K562 (cell line): ENCODE results near the gene ZNF407. TPM values are rescaled to one million over a fixed set of nuclear protein-coding genes. Genes with fewer than 3 reads are reported as not detected.

Source experiments
- ATAC-seq: fragments of 200-7000 bp; cut with Tn5 transposase; 3 replicates; pipeline ENCODE4 v1.9.1; 2020; ENCODE audit warnings: moderate library complexity
- BruUV-seq: library from RNA; stranded (reverse); fragments of 400-500 nt; replicated peaks from 2 replicates; lab custom pipeline; 2021; lab: Mats Ljungman, UMichigan
- CTCF ChIA-PET: fragments of 300-600 bp; formaldehyde crosslinking; extraction: SDS; loops from one replicate; lab custom pipeline; 2021; ENCODE audit warnings: low intra/inter-chr PET ratio; lab: Yijun Ruan, JAX
- POLR2A ChIA-PET: fragments of 300-600, 350-650 bp; sonication (Branson Sonifier 250); formaldehyde crosslinking; extraction: SDS; loops from one replicate; lab custom pipeline; 2021; ENCODE audit warnings: antibody characterized with exemption, inconsistent platforms; lab: Yijun Ruan, JAX
- DNase-seq, 4 experiments: peaks; one replicate each; pipeline versions ENCODE4 v3.0.0 to v3.0.0-alpha.2; 2011 to 2018; ENCODE audit warnings: low spot score in 3 of 4, mixed read lengths in 3 of 4; ENCODE audit errors: extremely low read depth in 1 of 4
- FAIRE-seq: peaks from 2 replicates; lab custom pipeline; 2011; peaks lifted over from hg19 to GRCh38; lab: Jason Lieb, UNC
- H2AFZ ChIP-seq: 2 replicates; pipeline ENCODE4 v1.6.0; 2011; ENCODE audit warnings: low read depth, low read length, control low read depth, inconsistent platforms
- H3K27ac ChIP-seq: fragments of 200-600 bp; 3 replicates; pipeline ENCODE4 v1.8.0; 2011; ENCODE audit warnings: low read depth, mild to moderate bottlenecking, control low read depth, inconsistent platforms, low read length, moderate library complexity, mixed read lengths; ENCODE audit errors: extremely low read depth
- H3K27me3 ChIP-seq, 2 experiments: fragments of 300-600 bp in 1 of 2; 2 replicates in 1 of 2; 3 replicates in 1 of 2; pipeline versions ENCODE4 v1.6.0 to v1.8.0; 2011; ENCODE audit warnings: inconsistent platforms in 2 of 2, low read length in 2 of 2, mild to moderate bottlenecking in 1 of 2, mixed read lengths in 1 of 2, moderate library complexity in 1 of 2; ENCODE audit not compliant: control insufficient read depth in 2 of 2, insufficient read depth in 2 of 2
- H3K36me3 ChIP-seq: fragments of 300-600 bp; 3 replicates; pipeline ENCODE4 v1.8.0; 2011; ENCODE audit warnings: mild to moderate bottlenecking, low read length, inconsistent platforms; ENCODE audit not compliant: control insufficient read depth, insufficient read depth
- H3K4me1 ChIP-seq, 2 experiments: fragments of 200-600 bp in 1 of 2; replicated peaks in 1 of 2; 2 replicates in 1 of 2; 3 replicates in 1 of 2; pipeline versions ENCODE4 v1.5.1 to v1.8.0; 2011; ENCODE audit warnings: inconsistent platforms in 2 of 2, low read length in 2 of 2, mild to moderate bottlenecking in 1 of 2, mixed read lengths in 1 of 2, moderate library complexity in 1 of 2; ENCODE audit not compliant: control insufficient read depth in 2 of 2, insufficient read depth in 2 of 2
- H3K4me2 ChIP-seq: 2 replicates; pipeline ENCODE4 v1.6.1; 2011; ENCODE audit warnings: low read length, control low read depth, inconsistent platforms, mixed read lengths; ENCODE audit not compliant: insufficient read depth
- H3K4me3 ChIP-seq: fragments of 200-600 bp; sonication (generic), shearing (Covaris generic); 2 replicates; pipeline ENCODE4 v1.5.1; 2016; ENCODE audit warnings: control low read depth, inconsistent platforms
- H3K79me2 ChIP-seq: fragments of 200-600 bp; 3 replicates; pipeline ENCODE4 v1.8.0; 2011; ENCODE audit warnings: low read length, inconsistent platforms; ENCODE audit not compliant: control insufficient read depth, insufficient read depth
- H3K9ac ChIP-seq, 2 experiments: 2 replicates each; pipeline versions ENCODE4 v1.6.0 to v1.6.1; 2011; ENCODE audit warnings: low read depth in 2 of 2, low read length in 2 of 2, control low read depth in 1 of 2, inconsistent platforms in 1 of 2, mild to moderate bottlenecking in 1 of 2, mixed read lengths in 1 of 2; ENCODE audit not compliant: insufficient read depth in 1 of 2
- H3K9me1 ChIP-seq: one replicate; pipeline ENCODE4 v1.6.0; 2011; ENCODE audit warnings: inconsistent platforms, mild to moderate bottlenecking, low read length, moderate library complexity; ENCODE audit not compliant: control insufficient read depth, insufficient read depth
- H3K9me3 ChIP-seq: replicated peaks from 2 replicates; pipeline ENCODE4 v1.5.1; 2011; ENCODE audit warnings: low read depth, low read length, inconsistent platforms; ENCODE audit not compliant: control insufficient read depth, insufficient read depth
- H4K20me1 ChIP-seq: replicated peaks from 2 replicates; pipeline ENCODE4 v1.6.1; 2011; ENCODE audit warnings: low read length, inconsistent platforms, mixed read lengths; ENCODE audit not compliant: control insufficient read depth, insufficient read depth
- BRCA1 ChIP-seq, 2 experiments: fragments of 450-650 bp in 1 of 2; sonication (generic) in 1 of 2; formaldehyde crosslinking in 1 of 2; IDR thresholded peaks; 2 replicates each; pipeline versions ENCODE4 v1.5.0 to v1.6.1; 2017 to 2020; ENCODE audit warnings: mild to moderate bottlenecking in 1 of 2, missing genetic modification reagents in 1 of 2
- CCNT2 ChIP-seq: IDR thresholded peaks from 2 replicates; pipeline ENCODE4 v1.6.1; 2011; ENCODE audit warnings: borderline replicate concordance, low read depth, mild to moderate bottlenecking, moderate library complexity, mixed read lengths, low read length; ENCODE audit not compliant: insufficient read length; ENCODE audit errors: extremely low read depth
- NELFE ChIP-seq: IDR thresholded peaks from 2 replicates; pipeline ENCODE4 v1.6.1; 2011; ENCODE audit warnings: mild to moderate bottlenecking; ENCODE audit not compliant: insufficient read depth, insufficient read length
- NUFIP1 ChIP-seq: fragments of 450-650 bp; IDR thresholded peaks from 2 replicates; pipeline ENCODE4 v1.6.1; 2018; ENCODE audit not compliant: partially characterized antibody
- OTX1 ChIP-seq: fragments of 450-650 bp; formaldehyde crosslinking; IDR thresholded peaks from 2 replicates; pipeline ENCODE4 v1.4.0; 2022; ENCODE audit warnings: mild to moderate bottlenecking
- RFX1 ChIP-seq: fragments of 450-650 bp; IDR thresholded peaks from 2 replicates; pipeline ENCODE4 v1.6.1; 2016; ENCODE audit warnings: mild to moderate bottlenecking, moderate library complexity
- U2AF2 ChIP-seq: fragments of 200-400 bp; formaldehyde crosslinking; optimal IDR thresholded peaks from 2 replicates; pipeline ENCODE3; 2017; ENCODE audit warnings: low read depth, mild to moderate bottlenecking, low read length
- ZNF253 ChIP-seq: fragments of 250-450 bp; sonication (Bioruptor Pico); conservative IDR thresholded peaks from 2 replicates; pipeline ENCODE4 v1.6.1; 2021; ENCODE audit warnings: mild to moderate bottlenecking
- WGBS: fragments of 100-300 bp; shearing (Covaris generic); methylation state at CpG from one replicate; pipeline ENCODE4 v1.1.6; 2016; ENCODE audit warnings: low coverage, mixed read lengths; ENCODE audit not compliant: insufficient coverage; ENCODE audit errors: missing lambda C conversion rate; 5-methylcytosine and 5-hydroxymethylcytosine counted together
- in situ Hi-C: fragments of 300-500 bp; cut with MboI; formaldehyde crosslinking; loops from 4 replicates; pipeline ENCODE4 v1.15.0; 2018; ENCODE audit warnings: inconsistent platforms, mixed read lengths
- intact Hi-C: fragments of 100-400 bp; cut with micrococcal nuclease; formaldehyde crosslinking; loops from 2 replicates; pipeline ENCODE4 v1.14.2; 2022
- polyA plus RNA-seq, 8 experiments: library from polyadenylated mRNA; depleted of rRNA in 4 of 8; stranded (reverse) in 5 of 8; unstranded in 3 of 8; fragments of >200 nt; fragmentation: Nextera tagmentation in 2 of 8; fragmentation: Illumina TruSeq in 1 of 8; extraction: Ambion mirVana in 2 of 8; extraction: Trizol in 1 of 8; gene quantifications; 2 replicates each; pipeline versions ENCODE4 v1.2.1 to v1.2.3, GENCODE V29; 2011 to 2014; ENCODE audit warnings: inconsistent platforms in 1 of 8, missing spikeins in 1 of 8
- total RNA-seq, 7 experiments: library from RNA; depleted of rRNA in 6 of 7; stranded (reverse); fragments of >200 nt in 6 of 7; fragmentation: Illumina TruSeq in 2 of 7; extraction: Trizol in 2 of 7; gene quantifications; 2 replicates each; pipeline versions ENCODE4 v1.2.1 to v1.2.3, GENCODE V29; 2011 to 2021; ENCODE audit warnings: low replicate concordance in 1 of 7
- TF ChIP-seq, protein P1 (sequence below): sonication (generic); IDR thresholded peaks from 2 replicates; pipeline ENCODE4 v1.6.1; 2016
- TF ChIP-seq, protein P2 (sequence below): fragments of 450-650 bp; IDR thresholded peaks from one replicate; pipeline ENCODE4 v1.6.1; 2018; ENCODE audit warnings: mild to moderate bottlenecking, moderate library complexity; ENCODE audit not compliant: partially characterized antibody
- TF ChIP-seq, protein P3 (sequence below): fragments of 250-450 bp; sonication (Bioruptor Pico); IDR thresholded peaks from 2 replicates; pipeline ENCODE4 v1.5.0; 2021

The ZNF407 gene
- total and polyA plus RNA-seq, 9 of the 15 experiments (the other 6 are each of a cell fraction or from before 2014, with no cell fraction given), result 0.21 to 5.4 (median 2.3) TPM

DNA sequence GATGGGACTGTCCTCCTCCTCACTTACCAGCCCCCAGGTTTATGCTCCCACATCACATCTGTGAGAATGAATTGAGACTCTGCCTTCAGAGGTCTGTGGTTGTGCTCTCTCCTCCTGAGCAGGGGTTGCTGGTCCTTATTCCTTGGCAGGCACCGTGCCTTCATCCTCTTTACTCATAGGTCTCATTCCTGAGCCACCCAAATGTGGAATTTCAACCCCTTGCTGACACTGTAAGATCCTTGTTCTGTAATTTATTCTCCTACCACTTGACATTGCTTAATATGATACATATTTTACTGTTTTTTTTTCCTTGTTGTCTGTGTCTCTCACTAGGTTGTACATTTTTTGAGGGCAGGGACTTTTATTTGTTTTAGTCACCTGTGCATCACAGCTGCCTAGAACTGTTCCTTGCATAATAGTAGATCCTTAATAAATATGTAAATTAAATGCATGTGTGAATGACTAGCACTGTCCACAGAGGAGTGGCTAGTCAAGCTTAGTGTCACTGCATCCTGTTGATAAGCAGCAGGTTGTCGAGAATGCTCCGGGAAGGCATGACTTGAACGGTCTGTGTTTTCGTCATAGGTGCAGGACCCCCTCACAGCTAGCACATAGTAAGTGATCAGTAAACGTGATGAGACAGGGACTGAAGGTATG is 180.6 kb downstream of the ZNF407 start (continued):
- TF ChIP-seq ZNF253 (CRISPR knock-in tag), result no peak
- TF ChIP-seq, protein P1, sequence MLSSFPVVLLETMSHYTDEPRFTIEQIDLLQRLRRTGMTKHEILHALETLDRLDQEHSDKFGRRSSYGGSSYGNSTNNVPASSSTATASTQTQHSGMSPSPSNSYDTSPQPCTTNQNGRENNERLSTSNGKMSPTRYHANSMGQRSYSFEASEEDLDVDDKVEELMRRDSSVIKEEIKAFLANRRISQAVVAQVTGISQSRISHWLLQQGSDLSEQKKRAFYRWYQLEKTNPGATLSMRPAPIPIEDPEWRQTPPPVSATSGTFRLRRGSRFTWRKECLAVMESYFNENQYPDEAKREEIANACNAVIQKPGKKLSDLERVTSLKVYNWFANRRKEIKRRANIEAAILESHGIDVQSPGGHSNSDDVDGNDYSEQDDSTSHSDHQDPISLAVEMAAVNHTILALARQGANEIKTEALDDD, result peak; percentile 35; the same call in 1 of the 2 replicates

DNA sequence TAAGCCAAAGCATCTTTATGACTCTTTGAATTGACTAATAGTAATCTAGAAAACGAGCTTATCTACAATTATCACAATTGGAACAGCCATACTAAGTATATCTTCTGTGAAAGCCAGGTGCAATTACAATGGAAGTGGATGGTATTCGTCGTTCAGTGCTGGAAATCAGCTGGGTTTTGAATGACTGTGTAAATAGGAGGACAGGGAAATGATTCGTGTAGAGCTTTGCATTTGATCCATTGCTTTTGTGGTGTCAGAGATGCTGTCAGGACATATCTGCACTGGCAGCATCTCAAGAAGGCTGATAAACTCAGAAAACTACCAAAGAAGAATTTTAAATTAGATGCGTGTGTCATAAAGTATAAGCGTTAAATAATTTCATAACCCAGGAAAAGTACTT is 187.1 kb downstream of the ZNF407 start:
- no peak for FAIRE-seq
- no peaks in the 10 kb centered on the region for H3K36me3 ChIP-seq
- DNase-seq, result no peak
- H3K4me3 ChIP-seq, result no peak overlapping the region
- intact Hi-C loops, result no loop called here
- 43% methylated on average over 6 of the region's 6 CpGs for WGBS
- no peaks in the 10 kb centered on the region for H4K20me1 ChIP-seq
- H3K79me2 ChIP-seq, result no peaks in the 10 kb centered on the region
- BruUV-seq, result no TSS peak
- ChIA-PET CTCF (no interaction called here), POLR2A (no interaction called here)
- no peak for ATAC-seq
- no peaks in the 10 kb centered on the region for H3K4me1 ChIP-seq
- H3K4me2 ChIP-seq, result no peak overlapping the region
- no peak overlapping the region for H3K9ac ChIP-seq
- TF ChIP-seq OTX1 (no peak), NELFE (no peak), NUFIP1 (no peak), RFX1 (no peak), BRCA1 (IDR thresholded peaks at IDR 0.05) (no peak), BRCA1 (CRISPR knock-in tag; IDR thresholded peaks at IDR 0.05) (no peak), U2AF2 (no peak), CCNT2 (no peak)
- TF ChIP-seq, protein P2, sequence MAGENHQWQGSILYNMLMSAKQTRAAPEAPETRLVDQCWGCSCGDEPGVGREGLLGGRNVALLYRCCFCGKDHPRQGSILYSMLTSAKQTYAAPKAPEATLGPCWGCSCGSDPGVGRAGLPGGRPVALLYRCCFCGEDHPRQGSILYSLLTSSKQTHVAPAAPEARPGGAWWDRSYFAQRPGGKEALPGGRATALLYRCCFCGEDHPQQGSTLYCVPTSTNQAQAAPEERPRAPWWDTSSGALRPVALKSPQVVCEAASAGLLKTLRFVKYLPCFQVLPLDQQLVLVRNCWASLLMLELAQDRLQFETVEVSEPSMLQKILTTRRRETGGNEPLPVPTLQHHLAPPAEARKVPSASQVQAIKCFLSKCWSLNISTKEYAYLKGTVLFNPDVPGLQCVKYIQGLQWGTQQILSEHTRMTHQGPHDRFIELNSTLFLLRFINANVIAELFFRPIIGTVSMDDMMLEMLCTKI, result no peak
- TF ChIP-seq, protein P3, sequence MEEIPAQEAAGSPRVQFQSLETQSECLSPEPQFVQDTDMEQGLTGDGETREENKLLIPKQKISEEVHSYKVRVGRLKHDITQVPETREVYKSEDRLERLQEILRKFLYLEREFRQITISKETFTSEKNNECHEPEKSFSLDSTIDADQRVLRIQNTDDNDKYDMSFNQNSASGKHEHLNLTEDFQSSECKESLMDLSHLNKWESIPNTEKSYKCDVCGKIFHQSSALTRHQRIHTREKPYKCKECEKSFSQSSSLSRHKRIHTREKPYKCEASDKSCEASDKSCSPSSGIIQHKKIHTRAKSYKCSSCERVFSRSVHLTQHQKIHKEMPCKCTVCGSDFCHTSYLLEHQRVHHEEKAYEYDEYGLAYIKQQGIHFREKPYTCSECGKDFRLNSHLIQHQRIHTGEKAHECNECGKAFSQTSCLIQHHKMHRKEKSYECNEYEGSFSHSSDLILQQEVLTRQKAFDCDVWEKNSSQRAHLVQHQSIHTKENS, result no peak
- no peaks in the 10 kb centered on the region for H3K27me3 ChIP-seq
- H3K9me3 ChIP-seq, result no peaks in the 10 kb centered on the region
- H3K27ac ChIP-seq, result no peak overlapping the region
- H2AFZ ChIP-seq, result no peak overlapping the region
- H3K9me1 ChIP-seq, result no peaks in the 10 kb centered on the region
- in situ Hi-C loops, result no loop called here
